Renal cortex interstitium (tissue), 11 donors: ENCODE measurements around the gene MESP2. TPM values are rescaled to one million over a fixed set of nuclear protein-coding genes. Genes with fewer than 3 reads are reported as not detected.
A peak's percentile ranks its signal among the peaks of the same experiment; 100 is the strongest.

ENCODE experiments used
- DNase-seq, 11 donors: peaks; one replicate each; pipeline ENCODE4 v3.0.0-alpha.2; 2013; ENCODE audit warnings: low read depth in 9 of 11, low spot score in 4 of 11; ENCODE audit errors: extremely low read depth in 1 of 11
- polyA plus RNA-seq, 3 donors: library from polyadenylated mRNA; unstranded; fragments of 120-200 nt; gene quantifications; one replicate each; pipeline ENCODE4 v1.2.1, GENCODE V29; 2013; ENCODE audit not compliant: insufficient read length in 3 of 3

Gene MESP2
- polyA plus RNA-seq, 3 donors: 0.30 to 0.44 (median 0.42) TPM

GRCh38 chr15:89808160-89808870 lies 32.2 kb downstream of the MESP2 start:
- DNase-seq: no peak

GRCh38 chr15:89809093-89809786 lies 33.1 kb downstream of the MESP2 start:
- DNase-seq: peak in 2 of 11 donors; percentile 32 to 35

DNA sequence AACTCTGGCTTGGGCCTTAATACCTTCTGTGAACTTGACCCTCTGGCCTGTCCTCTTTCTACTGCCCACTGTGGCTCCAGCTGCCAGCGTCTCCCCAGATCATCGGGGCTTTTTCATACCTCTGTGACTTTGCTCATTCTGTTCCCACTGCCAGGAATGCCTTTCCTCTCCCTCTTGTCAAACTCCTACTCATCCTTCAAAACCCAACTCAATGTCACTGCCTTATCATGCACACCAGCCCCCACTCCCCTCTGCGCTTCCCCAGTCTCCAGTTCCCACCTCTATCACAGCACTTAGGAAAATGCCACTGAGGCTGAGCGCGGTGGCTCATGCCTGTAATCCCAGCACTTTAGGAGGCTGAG lies 33.6 kb downstream of the MESP2 start:
- no peak for DNase-seq

DNA sequence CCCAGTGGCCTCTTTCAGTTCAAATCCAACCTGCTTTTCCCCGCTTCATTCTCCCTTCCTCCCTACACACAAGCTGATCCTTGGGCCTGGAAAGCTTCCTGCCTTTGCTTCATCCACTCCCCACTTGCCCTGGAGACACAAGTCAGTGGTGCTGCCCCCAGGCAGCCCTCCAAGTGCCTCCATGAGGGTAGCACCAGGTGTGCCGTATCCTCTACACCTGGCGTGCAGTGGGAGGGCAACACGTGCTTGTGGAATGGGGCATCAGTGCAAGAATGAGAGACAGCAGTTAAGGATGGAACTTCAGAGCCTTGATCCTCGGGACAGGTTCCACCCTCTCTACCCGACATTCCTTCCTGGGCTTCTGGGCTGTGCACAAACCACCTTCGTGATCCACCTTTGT lies 34.7 kb downstream of the MESP2 start:
- DNase-seq: no peak

GRCh38 chr15:89812011-89812846 lies 36.1 kb downstream of the MESP2 start:
- DNase-seq: no peak

DNA sequence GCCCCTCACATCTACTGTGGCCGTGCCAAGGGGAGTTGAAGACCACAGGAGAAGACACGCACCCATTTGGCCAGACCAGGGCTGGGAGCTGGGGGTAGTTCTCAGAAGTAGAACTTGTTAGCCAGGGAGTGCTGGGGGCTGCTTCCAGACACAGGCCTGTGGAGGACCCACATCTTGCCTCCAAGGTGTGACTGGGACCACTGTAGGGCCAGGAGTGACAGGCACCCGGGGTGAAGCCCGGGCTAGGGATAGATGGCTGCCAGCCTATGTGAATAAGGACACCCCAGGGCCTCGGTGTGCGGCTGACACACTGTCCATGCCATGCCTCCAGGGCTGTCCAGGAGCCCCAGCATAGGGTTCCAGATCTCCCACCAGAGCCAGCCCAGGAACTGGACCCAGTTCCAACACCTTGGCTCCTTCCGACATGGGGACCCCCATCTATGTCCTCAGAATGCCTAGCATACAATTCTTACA lies 36.8 kb downstream of the MESP2 start:
- DNase-seq: no peak

GRCh38 chr15:89813381-89814111 lies 37.4 kb downstream of the MESP2 start:
- DNase-seq: no peak

GRCh38 chr15:89814112-89814742 lies 38.1 kb downstream of the MESP2 start:
- DNase-seq: no peak

GRCh38 chr15:89815769-89816168 lies 39.6 kb downstream of the MESP2 start:
- no peak for DNase-seq

GRCh38 chr15:89817701-89818280 lies 41.7 kb downstream of the MESP2 start:
- DNase-seq: no peak

DNA sequence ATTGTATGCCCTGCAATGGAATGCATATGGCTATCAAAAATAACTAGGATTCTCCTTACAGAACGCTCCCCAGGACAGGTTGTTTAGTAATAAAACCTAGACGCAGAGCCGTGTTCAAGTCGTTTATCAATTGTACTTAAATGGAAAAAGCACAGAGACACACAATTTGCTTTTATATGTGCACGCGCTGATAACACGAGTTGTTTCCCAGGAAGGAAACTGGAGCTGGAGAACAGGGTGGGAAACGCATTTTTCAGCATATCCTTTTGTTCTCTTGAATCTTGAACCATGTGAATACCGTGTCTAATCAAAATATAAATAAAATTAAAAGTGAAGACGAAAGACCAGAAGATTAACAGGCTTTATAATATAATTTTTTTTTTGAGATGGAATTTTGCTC lies 42.2 kb downstream of the MESP2 start:
- DNase-seq: no peak

DNA sequence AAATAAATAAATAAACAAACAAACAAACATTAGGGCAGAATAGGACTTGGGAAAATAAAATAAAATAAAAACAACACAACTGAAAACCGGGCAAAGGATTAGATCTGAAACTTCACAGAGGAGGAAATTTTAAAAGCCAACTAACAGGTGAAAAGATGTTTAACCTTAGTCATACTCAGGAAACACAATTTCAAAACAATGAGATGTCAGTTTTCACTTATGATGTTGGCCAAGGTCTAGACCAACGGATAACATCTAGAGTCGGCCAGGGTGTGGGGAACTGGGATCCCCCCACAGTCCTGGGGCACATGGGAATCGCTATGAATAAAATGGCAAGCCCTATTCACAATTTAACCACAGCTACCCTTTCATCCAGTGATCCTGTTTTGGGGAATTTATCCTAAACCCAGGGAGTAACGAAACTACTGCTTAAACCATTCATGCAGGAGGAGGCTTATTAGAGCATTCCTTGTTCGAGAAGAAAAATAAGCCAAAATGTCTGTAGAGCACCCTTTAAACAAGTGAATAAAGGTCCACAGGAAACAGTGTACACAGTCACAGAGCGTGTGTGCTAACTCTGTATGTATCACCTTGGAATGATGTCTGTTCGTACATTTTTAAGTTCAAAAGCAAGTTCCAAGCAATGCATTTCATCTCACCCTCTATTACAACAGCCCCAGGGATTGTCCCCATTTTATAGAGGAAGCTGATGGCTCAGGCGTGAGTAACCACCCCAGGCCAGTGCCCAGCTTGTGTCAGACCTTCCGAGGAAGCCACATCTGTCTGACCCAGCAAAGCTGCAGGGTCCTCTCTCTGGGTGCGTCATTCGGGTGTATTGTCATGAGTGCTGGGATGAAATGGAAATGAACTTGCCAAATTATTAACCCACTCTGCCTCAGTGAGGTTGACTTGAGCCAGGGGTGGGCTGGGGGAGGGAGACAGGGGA lies 44.8 kb downstream of the MESP2 start:
- DNase-seq: no peak

DNA sequence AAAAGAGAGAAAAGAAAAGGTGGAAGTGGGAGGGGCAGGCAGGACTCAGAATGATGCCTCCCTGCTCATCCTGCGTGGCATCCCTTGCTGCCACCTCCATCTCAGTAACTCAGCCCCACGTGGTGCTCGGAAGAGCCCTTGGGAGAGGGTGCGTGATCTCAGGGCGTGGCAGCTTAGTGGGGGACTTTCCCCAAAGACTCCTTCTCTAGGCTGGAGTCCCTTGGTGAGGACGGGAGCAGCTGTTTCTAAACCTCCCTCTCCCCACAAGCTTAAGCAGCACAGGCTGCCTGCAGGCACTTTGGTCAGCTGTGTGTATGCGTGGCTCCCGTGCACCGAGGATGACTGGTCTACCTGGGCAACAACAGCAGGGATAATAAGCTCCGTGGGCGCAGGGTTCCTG lies 45.9 kb downstream of the MESP2 start:
- DNase-seq: no peak

- no peak for DNase-seq
These were observed 46.4 kb downstream of the MESP2 start for GRCh38 chr15:89822611-89822950.

DNA sequence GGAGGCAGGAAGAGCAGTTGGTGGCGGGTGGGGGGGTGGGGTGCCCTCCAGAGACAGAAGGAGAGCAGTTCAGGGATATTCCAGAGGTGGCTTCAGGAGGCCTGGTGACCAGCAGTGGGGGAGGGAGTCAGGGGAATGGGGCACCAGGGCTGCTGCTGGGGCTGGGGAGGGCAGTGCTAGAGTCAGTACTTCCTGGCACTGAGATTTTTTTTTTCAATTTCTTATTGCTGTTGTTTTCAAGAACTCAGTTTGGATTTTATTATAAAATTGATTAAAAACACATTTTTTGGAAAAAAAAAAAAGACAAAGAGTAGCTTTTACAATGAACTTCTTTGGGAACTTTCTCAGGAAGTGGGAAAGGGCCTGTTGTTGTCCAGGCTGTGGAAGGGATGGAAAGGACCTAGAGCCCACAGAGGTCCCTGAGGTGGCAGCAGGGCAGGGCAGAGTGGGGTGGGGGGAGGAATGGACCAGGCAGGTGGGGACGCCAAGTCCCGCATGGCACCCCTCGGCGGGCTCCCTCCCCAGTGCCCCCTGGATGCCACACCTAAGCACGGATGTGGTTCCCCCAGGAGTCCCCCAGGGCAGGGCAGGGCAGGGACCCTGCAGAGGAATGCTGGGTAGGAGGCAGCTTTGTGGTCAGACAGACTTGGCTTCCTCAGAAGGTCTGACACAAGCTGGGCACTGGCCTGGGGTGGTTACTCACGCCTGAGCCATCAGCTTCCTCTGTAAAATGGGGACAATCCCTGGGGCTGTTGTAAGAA lies 47.0 kb downstream of the MESP2 start:
- DNase-seq: no peak

- no peak for DNase-seq
These were observed 47.9 kb downstream of the MESP2 start for GRCh38 chr15:89823836-89824606.
